ENCODE results near the gene USP12. TPM values are rescaled to one million over a fixed set of nuclear protein-coding genes. Genes with fewer than 3 reads are reported as not detected.

The USP12 gene
- total RNA-seq, 4 donors from 2014 or later: 19.2 to 33.7 (median 25.9) TPM

DNA sequence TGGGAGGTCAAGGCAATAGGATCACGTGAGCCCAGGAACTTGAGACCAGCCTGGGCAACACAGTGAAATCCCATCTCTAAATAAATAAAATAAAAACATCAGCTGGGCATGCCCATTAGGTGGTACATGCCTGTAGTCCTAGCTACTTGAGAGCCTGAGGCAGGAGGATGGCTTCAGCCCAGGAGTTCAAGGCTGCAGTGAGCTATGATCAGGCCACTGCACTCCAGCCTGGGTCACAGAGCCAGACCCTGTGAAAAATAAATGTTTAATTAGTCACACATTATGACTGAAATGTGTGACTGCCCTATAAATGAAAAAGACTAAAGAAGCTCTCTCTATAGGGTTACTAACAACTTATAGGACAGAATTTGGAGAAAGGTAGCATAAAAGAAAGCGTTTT lies 37.7 kb downstream of the USP12 start:
- WGBS, 2 donors: 94 to 98% methylated on average over 2 of the region's 2 CpGs

DNA sequence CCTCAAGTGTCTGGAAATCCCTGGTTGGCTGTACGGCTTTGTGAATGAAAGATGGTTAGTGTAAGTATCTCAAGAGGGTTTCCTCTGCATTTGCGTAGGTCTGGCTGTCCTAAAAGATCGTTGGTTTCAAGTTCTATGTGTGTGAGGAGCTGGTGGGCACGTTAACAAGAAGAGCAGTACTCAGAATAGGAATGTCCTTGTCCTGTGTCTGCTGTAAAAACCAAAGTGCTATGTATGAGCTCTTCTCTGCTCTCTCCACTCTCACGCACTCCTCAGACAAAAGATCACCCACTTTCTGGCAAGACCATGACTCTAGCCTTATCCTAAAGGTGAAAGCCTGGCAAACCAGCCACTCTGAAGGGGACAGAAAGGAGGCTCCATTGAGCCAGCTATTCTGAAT lies 39.1 kb downstream of the USP12 start:
- no peak for DNase-seq
- H3K27me3 ChIP-seq: no peaks in the 10 kb centered on the region
- 71 to 72% methylated on average over 5 of the region's 5 CpGs for WGBS, 2 donors
- TF ChIP-seq, protein P1, sequence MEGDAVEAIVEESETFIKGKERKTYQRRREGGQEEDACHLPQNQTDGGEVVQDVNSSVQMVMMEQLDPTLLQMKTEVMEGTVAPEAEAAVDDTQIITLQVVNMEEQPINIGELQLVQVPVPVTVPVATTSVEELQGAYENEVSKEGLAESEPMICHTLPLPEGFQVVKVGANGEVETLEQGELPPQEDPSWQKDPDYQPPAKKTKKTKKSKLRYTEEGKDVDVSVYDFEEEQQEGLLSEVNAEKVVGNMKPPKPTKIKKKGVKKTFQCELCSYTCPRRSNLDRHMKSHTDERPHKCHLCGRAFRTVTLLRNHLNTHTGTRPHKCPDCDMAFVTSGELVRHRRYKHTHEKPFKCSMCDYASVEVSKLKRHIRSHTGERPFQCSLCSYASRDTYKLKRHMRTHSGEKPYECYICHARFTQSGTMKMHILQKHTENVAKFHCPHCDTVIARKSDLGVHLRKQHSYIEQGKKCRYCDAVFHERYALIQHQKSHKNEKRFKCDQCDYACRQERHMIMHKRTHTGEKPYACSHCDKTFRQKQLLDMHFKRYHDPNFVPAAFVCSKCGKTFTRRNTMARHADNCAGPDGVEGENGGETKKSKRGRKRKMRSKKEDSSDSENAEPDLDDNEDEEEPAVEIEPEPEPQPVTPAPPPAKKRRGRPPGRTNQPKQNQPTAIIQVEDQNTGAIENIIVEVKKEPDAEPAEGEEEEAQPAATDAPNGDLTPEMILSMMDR (IDR thresholded peaks at IDR 0.05): no peak
- no peak for TF ChIP-seq POLR2A (IDR thresholded peaks at IDR 0.05)
- H3K4me3 ChIP-seq (replicated peaks in 1 of 3): no peak overlapping the region
- intact Hi-C loops (cut with DNase I): no loop called here
- H3K27ac ChIP-seq: no peak overlapping the region
- no peaks in the 10 kb centered on the region for H3K9me3 ChIP-seq
- no peaks in the 10 kb centered on the region for H3K36me3 ChIP-seq
- H3K4me1 ChIP-seq: no peaks in the 10 kb centered on the region

More for the DNA sequence above, 37.7 kb downstream of the USP12 start:
- no peaks in the 10 kb centered on the region for H3K9me3 ChIP-seq
- TF ChIP-seq POLR2A (IDR thresholded peaks at IDR 0.05): no peak
- TF ChIP-seq, protein P1 (IDR thresholded peaks at IDR 0.05): no peak
- no peak overlapping the region for H3K27ac ChIP-seq
- DNase-seq: no peak
- H3K27me3 ChIP-seq: no peaks in the 10 kb centered on the region
- no peak overlapping the region for H3K4me3 ChIP-seq (replicated peaks in 1 of 3)
- no peaks in the 10 kb centered on the region for H3K4me1 ChIP-seq
- intact Hi-C loops (cut with DNase I): no loop called here
- H3K36me3 ChIP-seq: no peaks in the 10 kb centered on the region

DNA sequence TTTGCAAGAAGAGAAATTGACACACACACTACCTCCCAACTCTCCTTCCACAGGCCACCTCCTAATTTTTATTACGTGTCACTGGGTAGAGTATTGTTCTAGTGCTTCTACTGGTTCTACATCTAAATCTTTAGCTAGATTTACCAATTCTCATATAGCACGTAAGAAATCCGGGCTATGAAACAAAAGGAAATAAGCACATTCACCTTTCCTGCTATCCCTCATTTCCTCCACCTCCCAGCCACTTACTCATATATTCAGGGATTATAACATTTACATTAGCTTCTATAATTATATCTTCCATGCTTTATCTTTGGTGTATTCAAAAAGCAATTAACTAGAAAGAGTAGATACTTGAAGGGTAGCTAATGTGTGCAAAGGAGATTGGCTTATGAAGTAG lies 39.7 kb downstream of the USP12 start:
- no peaks in the 10 kb centered on the region for H3K4me1 ChIP-seq
- WGBS, 2 donors: 84 to 85% methylated on average over 3 of the region's 3 CpGs
- no peak for TF ChIP-seq POLR2A (IDR thresholded peaks at IDR 0.05)
- TF ChIP-seq, protein P1 (IDR thresholded peaks at IDR 0.05): no peak

DNA sequence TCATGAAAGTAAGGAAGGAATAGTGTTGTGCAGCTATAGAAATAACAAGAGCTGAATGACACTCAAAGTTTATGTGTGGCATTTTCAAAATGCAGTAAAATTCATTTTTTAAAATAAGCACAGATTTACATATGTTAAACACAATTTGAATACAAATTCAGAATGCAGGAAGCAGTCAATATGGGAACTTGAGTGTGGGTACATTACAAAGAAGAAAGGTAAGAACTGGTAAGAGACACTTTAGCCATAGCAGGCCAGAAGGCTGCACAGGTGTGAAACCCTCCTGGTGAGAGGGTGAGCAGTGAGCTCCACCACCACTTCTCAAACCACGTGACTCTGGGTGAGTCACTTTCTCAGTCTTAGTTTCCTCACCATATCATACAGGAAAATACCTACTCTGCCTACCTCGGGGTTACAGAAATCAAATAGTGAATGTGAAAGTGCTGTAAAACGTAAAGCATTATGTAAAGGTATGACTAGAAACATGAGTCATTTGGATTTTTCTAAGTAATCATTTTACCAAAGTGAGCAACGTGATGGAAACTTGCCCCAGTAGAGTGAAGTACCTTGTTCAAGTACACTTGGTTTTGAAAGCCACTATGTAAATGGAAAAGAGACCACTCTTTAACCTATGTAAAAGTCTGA lies 40.5 kb downstream of the USP12 start:
- DNase-seq: no peak
- H3K27ac ChIP-seq: no peak overlapping the region
- no peaks in the 10 kb centered on the region for H3K36me3 ChIP-seq
- H3K27me3 ChIP-seq: no peaks in the 10 kb centered on the region
- intact Hi-C loops (cut with DNase I): no loop called here
- no peak for TF ChIP-seq POLR2A (IDR thresholded peaks at IDR 0.05)
- TF ChIP-seq, protein P1 (IDR thresholded peaks at IDR 0.05): no peak
- H3K9me3 ChIP-seq: no peaks in the 10 kb centered on the region
- H3K4me1 ChIP-seq: no peaks in the 10 kb centered on the region
- 68 to 75% methylated on average over 4 of the region's 4 CpGs for WGBS, 2 donors
- H3K4me3 ChIP-seq (replicated peaks in 1 of 3): no peak overlapping the region

More for the DNA sequence above, 39.7 kb downstream of the USP12 start:
- Histone ChIP-seq H3K9me3 (no peaks in the 10 kb centered on the region), H3K36me3 (no peaks in the 10 kb centered on the region), H3K4me3 (replicated peaks in 1 of 3) (no peak overlapping the region), H3K27ac (no peak overlapping the region), H3K27me3 (no peaks in the 10 kb centered on the region)
- intact Hi-C loops (cut with DNase I): no loop called here
- DNase-seq: no peak

DNA sequence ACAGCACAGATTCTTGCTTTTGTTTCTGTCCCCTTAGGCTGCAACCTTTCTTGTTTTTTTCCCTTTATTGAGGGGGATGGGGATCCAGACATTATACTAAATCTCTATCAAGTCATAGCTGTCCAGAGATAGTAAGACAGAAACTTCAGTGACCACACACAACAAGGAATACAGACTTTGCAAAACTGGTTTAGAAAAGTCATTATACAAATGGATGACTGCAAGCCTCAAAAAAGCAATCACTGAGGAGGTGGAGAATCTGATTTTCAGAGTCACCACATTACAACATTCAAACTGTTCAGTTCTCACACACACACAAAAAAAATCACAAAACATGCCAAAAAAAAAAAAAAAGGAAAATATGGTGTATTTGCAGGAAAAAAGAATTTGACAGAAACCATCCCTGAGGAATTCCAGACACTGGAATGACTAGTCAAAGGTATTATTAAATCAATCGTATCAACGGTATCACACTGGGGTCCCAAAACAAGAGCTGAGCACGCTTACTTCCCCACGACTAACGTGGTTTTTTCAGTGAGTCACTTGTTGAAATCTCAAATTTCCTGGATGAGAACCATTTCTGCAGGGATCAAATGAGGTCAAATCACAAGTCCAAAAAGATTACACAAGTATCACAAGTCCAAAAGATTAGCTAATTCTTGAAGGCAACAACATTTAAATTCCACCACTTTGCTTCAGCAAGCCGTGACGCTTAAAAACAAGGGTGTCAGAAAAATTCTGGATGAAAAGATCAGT lies 41.2 kb downstream of the USP12 start:
- H3K4me3 ChIP-seq (replicated peaks in 1 of 3): no peak overlapping the region
- 75 to 81% methylated on average over 7 of the region's 7 CpGs for WGBS, 2 donors
- no peak overlapping the region for H3K27ac ChIP-seq
- no peaks in the 10 kb centered on the region for H3K9me3 ChIP-seq
- TF ChIP-seq, protein P1 (IDR thresholded peaks at IDR 0.05): no peak
- no peak for TF ChIP-seq POLR2A (IDR thresholded peaks at IDR 0.05)
- H3K27me3 ChIP-seq: no peaks in the 10 kb centered on the region
- intact Hi-C loops (cut with DNase I): no loop called here
- no peak for DNase-seq
- H3K4me1 ChIP-seq: no peaks in the 10 kb centered on the region
- no peaks in the 10 kb centered on the region for H3K36me3 ChIP-seq

Measured in thyroid gland (tissue), 4 donors.